Psoas muscle (tissue), 8 donors: ENCODE measurements around the gene PLXNB2. TPM values are rescaled to one million over a fixed set of nuclear protein-coding genes. Genes with fewer than 3 reads are reported as not detected.
A peak's percentile ranks its signal among the peaks of the same experiment; 100 is the strongest.

ENCODE experiments used
- ATAC-seq, 4 donors: fragments of 200-7000 bp; cut with Tn5 transposase; one replicate each; pipeline ENCODE4 v1.9.1; 2020; ENCODE audit warnings: moderate library complexity in 3 of 4, mild to moderate bottlenecking in 2 of 4
- DNase-seq, 2 donors: peaks; one replicate each; pipeline ENCODE4 v3.0.0-alpha.2; 2020
- H3K27ac ChIP-seq: fragments of 200-600 bp; one replicate; pipeline ENCODE4 v1.8.0; 2022
- H3K27me3 ChIP-seq, 3 donors: fragments of 200-600 bp in 1 of 3; one replicate each; pipeline versions ENCODE4 v1.6.1 to v1.8.0; 2013 to 2022; ENCODE audit warnings: low read length in 2 of 3, mild to moderate bottlenecking in 2 of 3, moderate library complexity in 1 of 3; ENCODE audit not compliant: insufficient read depth in 3 of 3
- H3K36me3 ChIP-seq, 2 donors: fragments of 200-600 bp in 1 of 2; one replicate each; pipeline versions ENCODE4 v1.6.1 to v1.8.0; 2013 to 2022; ENCODE audit warnings: low read depth in 1 of 2, mild to moderate bottlenecking in 1 of 2, moderate library complexity in 1 of 2; ENCODE audit not compliant: insufficient read depth in 1 of 2
- H3K4me1 ChIP-seq: fragments of 200-600 bp; one replicate; pipeline ENCODE4 v1.8.0; 2022
- H3K4me3 ChIP-seq: fragments of 200-600 bp; one replicate; pipeline ENCODE4 v1.8.0; 2022; ENCODE audit warnings: mild to moderate bottlenecking
- H3K9me3 ChIP-seq: fragments of 200-600 bp; one replicate; pipeline ENCODE4 v1.8.0; 2022
- WGBS, 3 donors: extraction: QIAGEN DNeasy Blood & Tissue Kit; methylation state at CpG; one replicate each; pipeline versions ENCODE4 v1.1.6 to v1.1.7; 2013; 5-methylcytosine and 5-hydroxymethylcytosine counted together
- intact Hi-C, 2 donors: fragments of 100-400 bp; cut with DNase I; formaldehyde crosslinking; loops; one replicate each; pipeline versions ENCODE4 v1.11.0 to v1.14.2; 2022
- polyA plus RNA-seq, 3 donors: library from polyadenylated mRNA; stranded (reverse); fragments of 200-250 nt; gene quantifications; one replicate each; pipeline ENCODE4 v1.2.3, GENCODE V29; 2013
- total RNA-seq, 4 donors: library from RNA; stranded (reverse); fragmentation: NEBNext Ultra II Directional in 2 of 4; extraction: Animal tissue kit (Norgen Biotek cat#: 25700) in 2 of 4; gene quantifications; one replicate each; pipeline versions ENCODE4 v1.2.1 to v1.2.4, GENCODE V29; 2021 to 2023
- TF ChIP-seq, protein P1 (sequence below): fragments of 200-600 bp; IDR thresholded peaks from one replicate; pipeline ENCODE4 v1.8.0; 2022; ENCODE audit warnings: antibody characterized with exemption
- donor health status: healthy with polysubstance abuse.
- donor health status: DM: no; HTN: no; CAD: no; lungs with moderate emphysema.
- donor health status: Bipolar disorder and iron deficiency.
- donor health status: healthy.
- donor health status: DM: yes; HTN: yes; CAD: no.
- donor health status: DM: no; HTN: no; CAD: no.
- donor health status: DM: no; HTN: no; CAD: no.
- donor health status: DM: yes; HTN: yes; CAD: no.

The PLXNB2 gene
- total and polyA plus RNA-seq, 7 donors = 3.9 to 43.7 (median 13.6) TPM

DNA sequence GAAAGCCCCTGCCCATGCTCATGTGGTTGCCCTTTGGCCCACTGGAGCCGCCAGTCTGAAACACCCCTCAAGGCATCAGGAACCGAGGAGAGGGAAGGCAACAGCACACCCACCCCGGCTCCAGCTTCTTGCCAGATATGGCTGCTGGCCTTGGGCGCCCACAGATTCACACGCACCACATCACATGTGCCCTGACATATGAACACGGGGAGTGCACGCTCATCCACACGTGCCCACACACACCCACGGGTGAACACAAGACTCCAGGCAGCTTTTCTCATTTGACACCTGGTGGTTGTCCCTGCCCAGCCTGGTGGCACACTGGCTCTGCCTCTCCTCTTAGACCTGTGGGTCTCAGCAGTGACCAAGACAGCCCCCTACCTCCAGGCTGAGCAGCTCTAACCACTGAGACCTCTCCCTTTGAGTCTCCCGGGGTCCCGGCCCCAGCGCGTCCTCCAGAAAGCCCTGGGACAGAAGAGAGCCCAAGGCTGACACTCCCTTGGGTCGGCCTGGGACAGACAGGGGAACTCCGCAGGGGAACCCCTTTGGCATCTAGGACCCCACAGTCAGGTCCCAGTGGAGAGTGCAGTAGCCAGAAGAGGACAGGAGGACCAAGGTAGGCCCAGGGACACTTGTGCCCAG, 43.2 kb downstream of the PLXNB2 start:
- 88 to 93% (median 88%) methylated on average over 15 of the region's 15 CpGs for WGBS, 3 donors

GRCh38 chr22:50262973-50263617, 44.4 kb downstream of the PLXNB2 start:
- intact Hi-C loops = no loop called here
- DNase-seq (no peak), ATAC-seq (no peak)
- H3K27ac ChIP-seq = peak overlapping the region; percentile 91
- 51 to 66% (median 53%) methylated on average over 9 of the region's 9 CpGs for WGBS, 3 donors
- peaks cover 42% of the 10 kb centered on the region for H3K4me1 ChIP-seq
- H3K27me3 ChIP-seq = no peaks in the 10 kb centered on the region
- no peaks in the 10 kb centered on the region for H3K9me3 ChIP-seq
- TF ChIP-seq, protein P1, sequence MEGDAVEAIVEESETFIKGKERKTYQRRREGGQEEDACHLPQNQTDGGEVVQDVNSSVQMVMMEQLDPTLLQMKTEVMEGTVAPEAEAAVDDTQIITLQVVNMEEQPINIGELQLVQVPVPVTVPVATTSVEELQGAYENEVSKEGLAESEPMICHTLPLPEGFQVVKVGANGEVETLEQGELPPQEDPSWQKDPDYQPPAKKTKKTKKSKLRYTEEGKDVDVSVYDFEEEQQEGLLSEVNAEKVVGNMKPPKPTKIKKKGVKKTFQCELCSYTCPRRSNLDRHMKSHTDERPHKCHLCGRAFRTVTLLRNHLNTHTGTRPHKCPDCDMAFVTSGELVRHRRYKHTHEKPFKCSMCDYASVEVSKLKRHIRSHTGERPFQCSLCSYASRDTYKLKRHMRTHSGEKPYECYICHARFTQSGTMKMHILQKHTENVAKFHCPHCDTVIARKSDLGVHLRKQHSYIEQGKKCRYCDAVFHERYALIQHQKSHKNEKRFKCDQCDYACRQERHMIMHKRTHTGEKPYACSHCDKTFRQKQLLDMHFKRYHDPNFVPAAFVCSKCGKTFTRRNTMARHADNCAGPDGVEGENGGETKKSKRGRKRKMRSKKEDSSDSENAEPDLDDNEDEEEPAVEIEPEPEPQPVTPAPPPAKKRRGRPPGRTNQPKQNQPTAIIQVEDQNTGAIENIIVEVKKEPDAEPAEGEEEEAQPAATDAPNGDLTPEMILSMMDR = no peak
- H3K36me3 ChIP-seq = no peaks in the 10 kb centered on the region
- H3K4me3 ChIP-seq = peak overlapping the region; percentile 84

More for the DNA sequence above, 43.2 kb downstream of the PLXNB2 start:
- DNase-seq = no peak
- intact Hi-C loops = no loop called here
- no peaks in the 10 kb centered on the region for H3K36me3 ChIP-seq
- no peak for ATAC-seq
- H3K4me1 ChIP-seq = peaks cover 34% of the 10 kb centered on the region
- no peak overlapping the region for H3K4me3 ChIP-seq
- no peaks in the 10 kb centered on the region for H3K9me3 ChIP-seq
- H3K27ac ChIP-seq = no peak overlapping the region
- TF ChIP-seq, protein P1 = no peak
- H3K27me3 ChIP-seq = peaks cover 0 to 4% (median 0%) of the 10 kb centered on the region in 3 donors

- peak in 1 of 2 donors; percentile 83 for DNase-seq
- ATAC-seq = peak in 3 of 4 donors; percentile 28 to 42 (median 37)
- Histone ChIP-seq H3K9me3 (no peaks in the 10 kb centered on the region), H3K4me3 (peak overlapping the region; percentile 84), H3K27me3 (no peaks in the 10 kb centered on the region), H3K27ac (peak overlapping the region; percentile 91), H3K4me1 (peaks cover 46% of the 10 kb centered on the region), H3K36me3 (no peaks in the 10 kb centered on the region)
- TF ChIP-seq, protein P1 = no peak
- intact Hi-C loops = no loop called here
- 30 to 55% (median 39%) methylated on average over 7 of the region's 7 CpGs for WGBS, 3 donors
These were observed 45.0 kb downstream of the PLXNB2 start for GRCh38 chr22:50262460-50262911.

DNA sequence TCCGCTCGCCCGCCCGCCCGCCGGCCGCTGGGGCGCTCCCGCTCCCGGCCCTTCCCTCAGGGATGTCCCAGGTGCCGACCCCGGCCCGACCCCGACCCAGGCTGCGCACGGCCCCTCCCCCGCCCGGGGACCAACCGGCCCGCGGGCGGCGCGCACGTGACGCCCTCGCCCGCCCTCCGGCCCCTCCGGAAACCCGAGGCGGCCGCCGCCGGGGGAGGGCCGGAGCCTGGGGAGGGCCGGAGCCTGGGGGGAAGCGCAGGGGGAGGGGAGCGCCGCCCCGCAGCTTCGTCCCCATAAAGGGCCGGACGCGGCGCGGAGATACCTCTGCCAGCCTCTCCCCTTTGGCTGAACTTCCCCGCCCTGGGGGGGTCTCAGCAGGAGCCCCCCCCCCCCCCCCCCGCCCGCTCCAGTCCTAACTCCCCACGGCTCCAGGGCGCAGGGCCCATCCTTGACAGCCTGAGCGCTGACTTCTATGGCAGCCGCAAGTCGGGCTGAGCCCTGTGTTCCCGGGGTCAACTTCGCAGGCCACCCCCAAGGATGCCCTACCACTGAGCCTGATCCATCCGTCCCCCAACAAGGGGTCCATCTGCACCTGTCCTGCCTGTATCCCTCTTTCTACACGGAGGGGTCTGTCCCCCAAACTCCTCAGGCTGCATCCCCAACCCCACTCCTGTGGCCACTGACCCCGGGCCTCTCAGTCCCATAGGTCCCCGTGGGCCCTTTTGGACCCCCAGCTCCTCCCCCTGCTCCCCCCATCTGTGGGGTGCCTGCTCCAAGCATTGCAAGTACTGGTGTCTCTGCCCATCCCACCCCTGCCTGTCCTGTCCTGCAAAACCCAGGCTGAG, 45.6 kb downstream of the PLXNB2 start, which contains the start of gene MAPK12:
MAPK12 (minus strand) TSS at position 69 of the 845 bp plus-strand sequence. CDS start 174 bp downstream, outside the sequence.
- intact Hi-C loops = no loop called here
- H3K4me1 ChIP-seq = peaks cover 48% of the 10 kb centered on the region
- TF ChIP-seq, protein P1 = no peak
- no peaks in the 10 kb centered on the region for H3K36me3 ChIP-seq
- ATAC-seq = peak; percentile 30 to 52 (median 37)
- H3K27me3 ChIP-seq = no peaks in the 10 kb centered on the region
- WGBS, 3 donors = 2 to 17% (median 11%) methylated on average over 9 to 59 of the region's 61 CpGs
- H3K27ac ChIP-seq = peak within 1 kb of the TSS; percentile 91
- peak; percentile 69 to 85 for DNase-seq
- no peaks in the 10 kb centered on the region for H3K9me3 ChIP-seq
- peak within 1 kb of the TSS; percentile 84 for H3K4me3 ChIP-seq
